Pancreas (tissue), 10 donors: ENCODE measurements around the gene OR1S1. TPM values are rescaled to one million over a fixed set of nuclear protein-coding genes. Genes with fewer than 3 reads are reported as not detected.
"Not testable (repeated sequence)": the region's sequence is repeated elsewhere in the genome, so short reads cannot be mapped to it uniquely, and the experiment has no call there.

ENCODE experiments used
- ATAC-seq, 4 donors: fragments of 200-7000 bp; cut with Tn5 transposase; one replicate each; pipeline versions ENCODE4 v1.8.0 to v1.9.1; 2020; ENCODE audit warnings: mild to moderate bottlenecking in 4 of 4, moderate library complexity in 4 of 4
- DNase-seq, 6 donors: peaks; one replicate each; pipeline ENCODE4 v3.0.0-alpha.2; 2020
- FAIRE-seq: peaks from 2 replicates; lab custom pipeline; 2012; peaks lifted over from hg19 to GRCh38; lab: Jason Lieb, UNC
- H3K27ac ChIP-seq, 4 donors: fragments of 200-600 bp; sonication (generic); 1 replicate in 3 of 4; 2 replicates in 1 of 4; pipeline versions ENCODE4 v1.5.0 to v1.8.0; 2020
- H3K27me3 ChIP-seq, 4 donors: fragments of 200-600 bp; one replicate each; pipeline ENCODE4 v1.8.0; 2021
- H3K36me3 ChIP-seq, 3 donors: fragments of 200-600 bp; sonication (generic) in 1 of 3; one replicate each; pipeline versions ENCODE4 v1.5.0 to v1.8.0; 2020 to 2021
- H3K4me1 ChIP-seq, 3 donors: fragments of 200-600 bp; one replicate each; pipeline ENCODE4 v1.8.0; 2021
- H3K4me3 ChIP-seq, 4 donors: fragments of 200-600 bp; sonication (generic) in 2 of 4; one replicate each; pipeline versions ENCODE4 v1.5.0 to v1.8.0; 2020 to 2021
- H3K9me3 ChIP-seq, 4 donors: fragments of 200-600 bp; one replicate each; pipeline ENCODE4 v1.8.0; 2021
- CTCF ChIP-seq, 4 donors: fragments of 200-600 bp; sonication (generic) in 3 of 4; IDR thresholded peaks; one replicate each; pipeline versions ENCODE4 v1.5.0 to v1.8.0; 2021; ENCODE audit warnings: antibody characterized with exemption in 4 of 4
- WGBS, 2 donors: extraction: QIAGEN DNeasy Blood & Tissue Kit; methylation state at CpG; one replicate each; pipeline ENCODE4 v1.1.7; 2013; 5-methylcytosine and 5-hydroxymethylcytosine counted together
- intact Hi-C, 3 donors: fragments of 100-400 bp; cut with DNase I; formaldehyde crosslinking; loops; one replicate each; pipeline versions ENCODE4 v1.11.1 to v1.14.2; 2022
- polyA plus RNA-seq, 2 donors: library from polyadenylated mRNA; stranded (reverse); fragments of 200-250 nt; gene quantifications; one replicate each; pipeline ENCODE4 v1.2.3, GENCODE V29; 2013
- total RNA-seq, 6 donors: library from RNA; stranded (reverse); fragmentation: NEBNext Ultra II Directional in 4 of 6; extraction: Animal tissue kit (Norgen Biotek cat#: 25700) in 4 of 6; gene quantifications; one replicate each; pipeline versions ENCODE4 v1.2.1 to v1.2.4, GENCODE V29; 2021 to 2023
- donor health status: healthy with polysubstance abuse.
- donor health status: DM: no; HTN: no; CAD: no; lungs with moderate emphysema.
- donor health status: DM: no; HTN: no; CAD: no.
- donor health status: control.
- donor health status: control.
- donor health status: Bipolar disorder and iron deficiency.
- donor health status: DM: yes; HTN: yes; CAD: no.
- donor health status: DM: no; HTN: no; CAD: no.
- donor health status: DM: no; HTN: no; CAD: no.
- donor health status: DM: yes; HTN: yes; CAD: no.

The OR1S1 gene
- total RNA-seq (not detected), polyA plus RNA-seq (not detected)

GRCh38 chr11:58212420-58212819, at the start of gene OR1S1:
Gene OR1S1 (plus strand): TSS chr11:58212720.
- H3K36me3 ChIP-seq, H3K9me3 ChIP-seq, H3K4me3 ChIP-seq, ATAC-seq, H3K27ac ChIP-seq, H3K27me3 ChIP-seq, H3K4me1 ChIP-seq, DNase-seq, FAIRE-seq, intact Hi-C loops: not testable (repeated sequence)
- WGBS, 2 donors = 71 to 73% methylated on average over 2 of the region's 2 CpGs

- intact Hi-C loops = no loop called here
- H3K9me3 ChIP-seq = no peaks in the 10 kb centered on the region
- 43 to 48% methylated on average over 4 of the region's 4 CpGs for WGBS, 2 donors
- H3K4me1 ChIP-seq = no peaks in the 10 kb centered on the region
- DNase-seq (no peak), FAIRE-seq (no peak), ATAC-seq (peak in 2 of 4 donors; percentile 32 to 34)
- no peaks in the 10 kb centered on the region for H3K27me3 ChIP-seq
- no peak overlapping the region for H3K27ac ChIP-seq
- H3K36me3 ChIP-seq = no peaks in the 10 kb centered on the region
- TF ChIP-seq CTCF (IDR thresholded peaks at IDR 0.05) = no peak
- H3K4me3 ChIP-seq = no peak overlapping the region
Measured at GRCh38 chr11:58164389-58164788, 48.1 kb upstream of the OR1S1 start.

- Histone ChIP-seq H3K36me3 (no peaks in the 10 kb centered on the region), H3K4me3 (no peak overlapping the region), H3K9me3 (no peaks in the 10 kb centered on the region), H3K4me1 (no peaks in the 10 kb centered on the region), H3K27me3 (no peaks in the 10 kb centered on the region), H3K27ac (peak overlapping the region in 2 of 4 donors; percentile 18 to 24)
- DNase-seq (no peak), FAIRE-seq (no peak), ATAC-seq (no peak)
- 35 to 41% methylated on average over 1 of the region's 1 CpG for WGBS, 2 donors
- TF ChIP-seq CTCF (IDR thresholded peaks at IDR 0.05) = no peak
- intact Hi-C loops = no loop called here
Measured at GRCh38 chr11:58164990-58165389, 47.5 kb upstream of the OR1S1 start.

- TF ChIP-seq CTCF (IDR thresholded peaks at IDR 0.05) = no peak
Measured at GRCh38 chr11:58165504-58166106, 46.9 kb upstream of the OR1S1 start.

GRCh38 chr11:58177409-58178054, 35.0 kb upstream of the OR1S1 start:
- intact Hi-C loops = no loop called here
- H3K27me3 ChIP-seq = no peaks in the 10 kb centered on the region
- no peak for TF ChIP-seq CTCF (IDR thresholded peaks at IDR 0.05)
- H3K27ac ChIP-seq = no peak overlapping the region
- 55 to 67% methylated on average over 5 of the region's 5 CpGs for WGBS, 2 donors
- DNase-seq (no peak), ATAC-seq (no peak), FAIRE-seq (no peak)
- no peaks in the 10 kb centered on the region for H3K4me1 ChIP-seq
- H3K36me3 ChIP-seq = no peaks in the 10 kb centered on the region
- H3K9me3 ChIP-seq = no peaks in the 10 kb centered on the region
- H3K4me3 ChIP-seq = no peak overlapping the region

More at GRCh38 chr11:58165504-58166106, 46.9 kb upstream of the OR1S1 start:
- ATAC-seq = peak in 2 of 4 donors; percentile 33 to 49
- Histone ChIP-seq H3K4me3 (no peak overlapping the region), H3K27me3 (no peaks in the 10 kb centered on the region), H3K4me1 (no peaks in the 10 kb centered on the region), H3K27ac (peak overlapping the region in 2 of 4 donors; percentile 18 to 24), H3K36me3 (no peaks in the 10 kb centered on the region), H3K9me3 (no peaks in the 10 kb centered on the region)
- no peak for FAIRE-seq
- 29 to 35% methylated on average over 7 of the region's 7 CpGs for WGBS, 2 donors
- intact Hi-C loops = no loop called here
- DNase-seq = no peak
